Peyer's patch (tissue), 4 donors: ENCODE measurements around the gene C1QTNF9.

Source experiments
- CTCF ChIP-seq, 6 experiments: fragments of 450-650 bp in 4 of 6; fragments of 200-600 bp in 2 of 6; sonication (generic) in 1 of 6; IDR thresholded peaks; one replicate each; pipeline ENCODE4 v1.5.1; 2017 to 2019; ENCODE audit warnings: antibody characterized with exemption in 6 of 6, mild to moderate bottlenecking in 3 of 6, moderate library complexity in 1 of 6
- POLR2A ChIP-seq, 2 donors: fragments of 450-650 bp; IDR thresholded peaks; one replicate each; pipeline ENCODE4 v1.5.1; 2017; ENCODE audit warnings: antibody characterized with exemption in 2 of 2, mild to moderate bottlenecking in 2 of 2, moderate library complexity in 2 of 2

DNA sequence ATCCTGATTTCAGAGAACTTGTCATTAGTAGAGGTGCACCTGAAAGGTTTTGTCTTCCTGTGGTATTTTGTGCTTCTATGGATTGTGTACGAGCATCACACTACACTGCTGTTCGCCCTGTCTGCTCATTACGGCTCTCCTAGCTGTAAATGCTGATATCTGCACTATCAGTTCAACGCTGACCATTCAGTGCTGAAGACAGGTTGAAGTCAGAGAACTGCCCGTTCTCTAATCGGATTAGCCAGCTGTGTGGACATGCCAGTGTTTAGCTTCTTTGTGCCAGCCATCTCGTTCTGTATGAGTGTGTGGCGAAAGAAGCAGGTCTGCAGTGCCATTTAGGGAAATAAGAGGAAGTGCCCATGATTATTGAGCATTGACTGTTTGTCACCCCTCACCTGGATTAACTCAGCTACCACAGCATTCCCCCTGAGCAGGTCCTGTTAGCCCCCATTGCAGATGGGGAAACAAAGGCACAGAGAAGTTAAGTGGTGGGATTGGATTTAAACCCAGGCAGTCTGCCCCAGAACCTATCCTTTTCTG, 21.6 kb upstream of the C1QTNF9 start:
- TF ChIP-seq CTCF (IDR thresholded peaks at IDR 0.05) (no peak), POLR2A (IDR thresholded peaks at IDR 0.05) (no peak)
